NCI-H146 (cell line): ENCODE data around the gene NOL8.

Experiments used
- DNase-seq: peaks from one replicate; lab custom pipeline; 2025; lab: John Stamatoyannopoulos, UW

NOL8 gene

GRCh38 chr9:92325269-92325990 is at the start of gene NOL8, which contains the start of gene CENPP:
NOL8 (minus strand) TSS chr9:92325350; CDS start chr9:92324161, 1,189 bp downstream.
CENPP (plus strand) TSS chr9:92325953.
- DNase-seq: peak; percentile 79

- no peak for DNase-seq
Measured at GRCh38 chr9:92373167-92373566, 48.0 kb upstream of the NOL8 start.

GRCh38 chr9:92369075-92369474 is 43.9 kb upstream of the NOL8 start:
- DNase-seq: no peak

- DNase-seq: no peak
Measured at GRCh38 chr9:92360083-92360482, 34.9 kb upstream of the NOL8 start.

GRCh38 chr9:92359394-92359995 is 34.3 kb upstream of the NOL8 start:
- DNase-seq: no peak

- DNase-seq: no peak
Measured at GRCh38 chr9:92353051-92353450, 27.9 kb upstream of the NOL8 start.

- DNase-seq: no peak
Measured at GRCh38 chr9:92350740-92351133, 25.6 kb upstream of the NOL8 start.

- DNase-seq: no peak
Measured at GRCh38 chr9:92349771-92350739, 24.9 kb upstream of the NOL8 start.

- DNase-seq: no peak
Measured at GRCh38 chr9:92345582-92345981, 20.4 kb upstream of the NOL8 start.

- no peak for DNase-seq
Measured at GRCh38 chr9:92342825-92343488, 17.8 kb upstream of the NOL8 start.

GRCh38 chr9:92341578-92341977 is 16.4 kb upstream of the NOL8 start:
- DNase-seq: no peak

- no peak for DNase-seq
Measured at GRCh38 chr9:92333282-92333634, 8.1 kb upstream of the NOL8 start.

- DNase-seq: no peak
Measured at GRCh38 chr9:92332577-92333281, 7.6 kb upstream of the NOL8 start.

- no peak for DNase-seq
Measured at GRCh38 chr9:92328225-92328624, 3.1 kb upstream of the NOL8 start.

GRCh38 chr9:92327283-92327850 is 2.2 kb upstream of the NOL8 start:
- no peak for DNase-seq

GRCh38 chr9:92325991-92326500 is 896 bp upstream of the NOL8 start:
- peak; percentile 41 for DNase-seq

GRCh38 chr9:92324889-92325268 is 271 bp downstream of the NOL8 start:
- DNase-seq: no peak

- DNase-seq: no peak
Measured at GRCh38 chr9:92324431-92324830, 719 bp downstream of the NOL8 start.

- no peak for DNase-seq
Measured at GRCh38 chr9:92315456-92315855, 9.7 kb downstream of the NOL8 start.

- DNase-seq: no peak
Measured at GRCh38 chr9:92313624-92314012, 11.5 kb downstream of the NOL8 start.
